GM21786 (cell line): ENCODE data around the gene PGPEP1.

Source experiments
- ATAC-seq: cut with Tn5 transposase; IDR thresholded peaks from one replicate; pipeline ENCODE4 v1.9.1; 2021; ENCODE audit not compliant: unreplicated experiment

The PGPEP1 gene

GRCh38 chr19:18417250-18418028 is 77.0 kb downstream of the PGPEP1 start:
- no peak for ATAC-seq

GRCh38 chr19:18418029-18418482 is 77.7 kb downstream of the PGPEP1 start:
- no peak for ATAC-seq

GRCh38 chr19:18418483-18419194 is 78.2 kb downstream of the PGPEP1 start:
- ATAC-seq: no peak

- ATAC-seq: no peak
Measured at GRCh38 chr19:18419195-18419698, 78.8 kb downstream of the PGPEP1 start, which contains the start of gene SSBP4. TSS of gene SSBP4 (plus strand) at chr19:18419398. CDS start at chr19:18419649, 251 bp downstream.
